HUES6 (cell line): ENCODE measurements around the gene RAP2B.
"Not testable (repeated sequence)": the region's sequence is repeated elsewhere in the genome, so short reads cannot be mapped to it uniquely, and the experiment has no call there.

Experiments
- H3K27ac ChIP-seq: 2 replicates; pipeline ENCODE4 v1.7.0; 2013; ENCODE audit warnings: low read depth, mild to moderate bottlenecking, low read length, inconsistent platforms
- H3K27me3 ChIP-seq: 2 replicates; pipeline ENCODE4 v1.6.1; 2013; ENCODE audit warnings: low read length; ENCODE audit not compliant: control insufficient read depth, insufficient read depth
- H3K36me3 ChIP-seq: 2 replicates; pipeline ENCODE4 v1.6.1; 2013; ENCODE audit warnings: low read length; ENCODE audit not compliant: control insufficient read depth, insufficient read depth
- H3K4me1 ChIP-seq: 2 replicates; pipeline ENCODE4 v1.6.1; 2013; ENCODE audit warnings: low read length; ENCODE audit not compliant: control insufficient read depth, insufficient read depth
- H3K4me3 ChIP-seq: 2 replicates; pipeline ENCODE4 v1.5.1; 2013; ENCODE audit warnings: low read depth, low read length
- H3K9ac ChIP-seq: one replicate; pipeline ENCODE4 v1.6.1; 2013; ENCODE audit warnings: mild to moderate bottlenecking, low read length
- H3K9me3 ChIP-seq: 2 replicates; pipeline ENCODE4 v1.6.1; 2013; ENCODE audit warnings: low read depth, low read length; ENCODE audit not compliant: control insufficient read depth, insufficient read depth

RAP2B gene

DNA sequence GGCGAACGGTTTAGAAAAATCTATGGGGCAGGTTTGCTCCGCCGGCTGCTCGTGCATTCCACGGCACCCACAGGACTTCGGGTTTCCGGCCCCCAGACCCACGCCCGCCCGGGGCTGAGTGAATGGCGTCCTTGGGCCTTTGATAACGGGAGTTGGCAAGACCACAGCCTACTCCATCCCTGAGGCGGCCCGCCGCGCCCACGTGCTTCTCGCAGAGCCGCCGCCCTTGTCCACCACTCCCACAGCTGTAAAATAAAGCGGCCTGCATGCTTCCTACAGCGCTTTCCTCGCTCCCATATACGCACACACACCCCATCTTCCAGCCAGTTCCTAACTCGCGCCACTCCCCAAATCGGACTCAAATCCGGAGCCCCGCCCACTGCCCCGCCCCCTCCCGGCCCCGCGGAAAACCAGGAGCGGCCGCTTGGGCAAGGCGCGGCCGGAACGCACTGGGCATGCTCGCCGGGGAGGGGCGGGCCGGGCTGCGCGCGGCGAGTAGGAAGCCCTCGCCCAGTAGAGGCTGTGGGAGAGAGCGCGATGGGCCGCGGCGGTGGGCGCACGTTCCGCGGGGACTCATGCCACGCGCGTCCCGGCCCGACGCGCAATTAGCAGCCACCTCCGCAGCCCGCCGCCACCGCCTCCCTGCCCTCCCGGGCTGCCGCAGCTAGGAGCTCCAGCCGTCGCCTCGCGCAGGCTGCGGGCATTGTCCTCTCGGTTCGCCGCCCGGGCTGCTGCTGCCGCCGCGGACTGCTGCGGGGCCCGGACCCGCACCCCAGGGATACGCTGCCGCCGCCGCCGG, at the start of gene RAP2B:
Gene RAP2B, plus strand, starts transcription at position 513 of the 799 bp plus-strand sequence. CDS start 468 bp downstream, outside the sequence.
- Histone ChIP-seq H3K27me3 (no peaks in the 10 kb centered on the region), H3K4me3 (peak within 1 kb of the TSS; percentile 90), H3K27ac (peak within 1 kb of the TSS; percentile 78; the same call in 1 of the 2 replicates), H3K9ac (peak within 1 kb of the TSS; percentile 92), H3K36me3 (no peaks in the 10 kb centered on the region), H3K9me3 (no peaks in the 10 kb centered on the region), H3K4me1 (peaks cover 25% of the 10 kb centered on the region)

DNA sequence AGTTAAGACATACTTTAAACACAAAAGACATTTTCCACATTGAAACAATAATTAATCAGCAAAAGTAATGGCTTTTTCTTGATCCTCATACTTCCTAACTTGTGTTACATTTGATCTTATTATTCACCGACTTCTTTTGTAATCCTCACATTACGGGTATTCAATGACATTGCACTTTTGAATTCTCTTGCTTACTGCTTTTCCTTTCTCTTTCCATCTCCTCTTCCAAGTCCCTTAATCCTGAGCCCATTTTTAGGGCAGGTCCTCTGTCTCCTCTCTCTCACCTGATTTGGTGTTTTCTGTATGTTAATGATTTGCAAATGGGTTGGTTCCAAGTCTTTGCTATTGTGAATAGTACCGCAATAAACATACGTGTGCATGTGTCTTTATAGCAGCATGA, 48.5 kb upstream of the RAP2B start:
- Histone ChIP-seq H3K4me1 (no peaks in the 10 kb centered on the region), H3K4me3 (no peak overlapping the region), H3K9ac (no peak overlapping the region), H3K36me3 (no peaks in the 10 kb centered on the region), H3K27me3 (no peaks in the 10 kb centered on the region), H3K27ac (no peak overlapping the region), H3K9me3 (no peaks in the 10 kb centered on the region)

DNA sequence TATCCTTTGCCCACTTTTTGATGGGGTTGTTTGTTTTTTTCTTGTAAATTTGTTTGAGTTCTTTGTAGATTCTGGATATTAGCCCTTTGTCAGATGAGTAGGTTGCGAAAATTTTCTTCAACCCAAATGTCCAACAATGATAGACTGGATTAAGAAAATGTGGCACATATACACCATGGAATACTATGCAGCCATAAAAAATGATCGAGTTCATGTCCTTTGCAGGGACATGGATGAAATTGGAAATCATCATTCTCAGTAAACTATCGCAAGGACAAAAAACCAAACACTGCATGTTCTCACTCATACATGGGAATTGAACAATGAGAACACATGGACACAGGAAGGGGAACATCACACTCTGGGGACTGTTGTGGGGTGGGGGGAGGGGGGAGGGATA, 47.8 kb upstream of the RAP2B start:
- H3K27me3 ChIP-seq, H3K9me3 ChIP-seq, H3K9ac ChIP-seq, H3K27ac ChIP-seq, H3K4me1 ChIP-seq, H3K36me3 ChIP-seq, H3K4me3 ChIP-seq: not testable (repeated sequence)

DNA sequence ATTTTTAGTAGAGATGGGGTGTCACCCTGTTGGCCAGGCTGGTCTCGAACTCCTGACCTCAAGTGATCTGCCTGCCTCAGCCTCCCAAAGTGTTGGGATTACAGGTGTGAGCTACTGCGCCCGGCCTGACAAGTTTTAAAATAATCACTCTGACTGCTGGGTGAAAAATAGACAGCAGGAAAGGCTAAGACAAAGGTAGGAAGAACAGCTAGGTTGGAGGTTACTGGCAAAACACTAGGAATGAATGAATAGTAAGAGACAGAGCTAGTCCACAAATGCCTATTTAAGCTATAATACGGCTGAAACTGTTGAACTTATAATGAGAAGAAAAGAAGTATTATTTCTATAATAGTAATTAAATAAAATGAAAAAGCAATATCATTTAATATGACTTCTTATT, 46.7 kb upstream of the RAP2B start:
- H3K9ac ChIP-seq, result no peak overlapping the region
- no peaks in the 10 kb centered on the region for H3K36me3 ChIP-seq
- no peaks in the 10 kb centered on the region for H3K27me3 ChIP-seq
- no peaks in the 10 kb centered on the region for H3K4me1 ChIP-seq
- H3K27ac ChIP-seq, result no peak overlapping the region
- H3K9me3 ChIP-seq, result no peaks in the 10 kb centered on the region
- H3K4me3 ChIP-seq, result no peak overlapping the region

DNA sequence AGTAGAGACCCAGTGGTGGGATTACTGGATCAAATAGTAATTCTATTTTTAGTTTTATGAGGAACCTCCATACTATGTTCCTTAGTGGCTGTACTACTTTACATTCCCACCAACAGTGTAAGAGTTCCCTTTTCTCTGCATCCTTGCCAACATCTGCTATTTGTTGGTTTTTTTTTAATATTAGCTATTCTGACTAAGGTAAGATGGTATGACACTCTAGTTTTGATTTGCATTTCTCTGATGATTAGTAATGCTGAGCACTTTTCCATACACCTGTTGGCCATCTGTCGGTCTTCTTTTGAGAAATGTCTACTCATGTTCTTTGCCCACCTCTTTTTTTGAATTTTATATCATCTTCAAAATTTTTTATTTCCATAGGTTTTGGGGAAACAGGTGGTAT, 34.2 kb upstream of the RAP2B start:
- Histone ChIP-seq H3K4me3 (no peak overlapping the region), H3K27me3 (no peaks in the 10 kb centered on the region), H3K27ac (no peak overlapping the region), H3K4me1 (no peaks in the 10 kb centered on the region), H3K9ac (no peak overlapping the region), H3K9me3 (no peaks in the 10 kb centered on the region; the same call in 1 of the 2 replicates), H3K36me3 (no peaks in the 10 kb centered on the region)

DNA sequence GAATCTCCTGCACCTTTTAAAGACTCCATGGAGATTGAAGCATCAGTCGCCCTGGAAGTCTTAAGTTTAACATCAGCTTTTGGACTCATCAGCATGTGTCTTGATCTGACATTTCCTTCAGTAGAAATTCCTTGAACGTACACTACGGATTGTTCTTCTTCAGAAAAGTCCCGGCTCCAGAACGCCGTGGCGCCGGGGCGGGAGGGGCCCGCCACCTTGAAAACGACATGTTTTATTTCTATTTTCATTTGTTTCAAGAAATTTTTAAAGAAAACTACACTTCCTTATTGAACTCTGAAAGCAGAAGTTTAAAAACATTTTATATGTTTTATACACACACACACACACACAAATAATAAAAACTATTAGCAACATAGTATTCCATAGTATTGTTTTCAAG, 32.6 kb upstream of the RAP2B start:
- Histone ChIP-seq H3K4me1 (no peaks in the 10 kb centered on the region), H3K4me3 (no peak overlapping the region), H3K27ac (no peak overlapping the region), H3K9me3 (no peaks in the 10 kb centered on the region), H3K9ac (no peak overlapping the region), H3K36me3 (no peaks in the 10 kb centered on the region), H3K27me3 (no peaks in the 10 kb centered on the region)

DNA sequence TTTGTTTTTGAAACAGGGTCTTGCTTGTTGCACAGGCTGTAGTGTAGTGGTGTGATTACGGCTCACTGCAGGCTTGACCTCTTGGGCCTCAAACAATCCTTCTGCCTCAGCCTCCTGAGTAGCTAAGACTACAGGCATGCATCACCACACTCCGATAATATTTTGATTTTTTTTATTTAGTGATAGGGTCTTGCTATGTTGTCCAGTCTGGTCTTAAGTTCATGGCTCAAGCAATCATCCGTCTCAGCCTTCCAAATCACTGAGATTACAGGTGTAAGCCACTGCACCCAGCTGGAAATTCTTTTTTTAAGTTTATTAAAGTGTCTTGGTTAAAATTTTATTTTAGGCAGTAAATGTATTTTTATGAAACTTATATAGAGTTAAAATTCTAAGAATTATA, 32.2 kb upstream of the RAP2B start:
- Histone ChIP-seq H3K9ac (no peak overlapping the region), H3K27me3 (no peaks in the 10 kb centered on the region), H3K4me1 (no peaks in the 10 kb centered on the region), H3K9me3 (no peaks in the 10 kb centered on the region), H3K27ac (no peak overlapping the region), H3K4me3 (no peak overlapping the region), H3K36me3 (no peaks in the 10 kb centered on the region)

DNA sequence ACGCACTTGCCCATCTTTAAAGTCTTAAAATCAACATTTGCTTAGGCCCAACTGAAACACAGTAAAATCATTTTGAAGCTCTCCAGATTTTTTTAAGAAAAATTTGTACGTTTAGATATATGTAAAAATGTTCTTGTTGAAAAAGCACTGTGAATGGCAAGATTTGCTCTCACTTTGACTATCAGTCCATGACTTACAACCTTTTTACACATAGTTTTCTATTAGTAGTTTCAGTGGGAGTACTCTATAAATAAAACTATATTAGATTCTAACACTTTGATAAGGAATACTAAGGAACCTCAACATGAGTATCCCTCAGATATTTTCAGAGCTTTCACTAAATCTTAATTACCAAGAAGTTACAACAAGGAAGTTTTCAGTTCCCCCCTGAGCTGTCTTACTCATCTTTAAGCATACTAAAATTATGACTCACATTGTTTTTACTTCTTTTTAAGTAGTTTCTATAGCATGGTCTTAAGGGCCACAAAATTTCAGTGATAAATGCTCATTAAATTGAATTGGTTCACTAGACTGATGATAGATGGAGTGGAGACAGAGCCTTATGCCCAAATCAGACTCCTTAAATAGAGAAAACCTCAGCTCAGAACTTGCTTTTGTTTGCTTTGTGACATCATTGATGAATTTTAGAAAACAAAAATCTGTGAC, 31.6 kb upstream of the RAP2B start:
- Histone ChIP-seq H3K9me3 (no peaks in the 10 kb centered on the region), H3K27me3 (no peaks in the 10 kb centered on the region), H3K4me3 (no peak overlapping the region), H3K9ac (no peak overlapping the region), H3K36me3 (no peaks in the 10 kb centered on the region), H3K27ac (no peak overlapping the region), H3K4me1 (no peaks in the 10 kb centered on the region)

DNA sequence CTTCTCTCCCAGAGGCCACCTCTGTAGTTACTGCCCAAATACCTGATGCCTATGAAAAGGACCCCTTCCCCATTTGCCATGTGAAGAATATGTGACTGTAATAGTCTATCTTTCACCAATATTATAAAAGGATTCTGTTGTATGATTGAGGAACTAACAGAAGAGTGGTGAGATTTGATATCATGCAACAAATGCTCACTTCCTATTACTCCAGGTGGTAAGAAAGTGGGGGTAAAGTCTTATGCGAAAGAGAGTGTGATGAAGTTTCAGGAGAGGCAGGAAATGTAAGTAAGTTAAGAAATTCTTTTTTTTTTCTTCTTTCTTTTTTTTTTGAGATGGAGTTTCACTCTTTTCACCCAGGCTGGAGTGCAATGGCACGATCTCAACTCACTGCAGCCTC, 24.4 kb upstream of the RAP2B start:
- no peak overlapping the region for H3K9ac ChIP-seq
- no peak overlapping the region for H3K27ac ChIP-seq

DNA sequence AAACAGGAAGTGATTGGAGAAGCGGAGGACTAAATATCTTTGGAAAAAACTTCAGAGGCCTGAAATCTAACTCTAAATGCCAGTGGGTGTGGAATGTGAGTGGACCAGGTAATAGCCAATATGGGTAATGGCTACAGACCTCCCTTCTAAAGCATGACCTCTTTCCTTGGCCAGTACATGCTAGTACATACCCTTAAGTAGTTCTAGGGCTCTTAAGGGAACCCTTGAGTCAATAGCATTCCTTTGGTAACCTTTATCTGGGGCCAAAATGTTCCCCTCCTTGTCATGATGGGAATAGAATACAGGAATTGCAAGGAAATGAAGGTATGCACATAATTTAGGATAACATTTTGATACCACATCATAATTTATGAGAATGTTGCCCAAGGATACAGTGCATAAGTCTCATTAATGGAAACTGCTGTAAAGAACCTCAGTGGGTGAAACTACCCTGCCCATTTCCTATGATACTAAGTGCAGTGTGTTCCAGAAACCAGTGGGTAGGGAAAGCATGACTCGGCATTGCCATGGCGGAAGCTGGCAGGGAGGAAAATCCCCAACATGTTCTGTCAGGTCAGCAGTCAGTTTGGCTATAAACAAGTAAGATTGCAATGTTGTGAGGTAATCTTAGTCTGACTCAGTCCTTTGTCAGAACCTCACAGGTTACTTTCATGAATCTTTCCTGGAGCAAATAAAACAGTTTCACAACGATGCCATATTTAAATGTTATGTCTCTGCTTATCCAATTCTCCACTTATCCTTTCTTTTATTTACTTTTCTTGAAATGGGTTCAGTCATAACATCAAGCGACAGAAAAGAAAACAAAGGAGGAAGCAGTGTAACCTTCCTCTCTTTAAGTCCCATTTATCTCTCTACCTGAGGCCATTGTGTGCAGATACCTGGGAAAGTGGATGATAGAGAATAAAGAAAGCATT, 23.5 kb upstream of the RAP2B start:
- Histone ChIP-seq H3K4me3 (no peak overlapping the region), H3K9me3 (no peaks in the 10 kb centered on the region), H3K27me3 (no peaks in the 10 kb centered on the region), H3K36me3 (no peaks in the 10 kb centered on the region), H3K27ac (peak overlapping the region; percentile 24; the same call in 1 of the 2 replicates), H3K9ac (no peak overlapping the region), H3K4me1 (peaks cover 11% of the 10 kb centered on the region; the same call in 1 of the 2 replicates)

More for the DNA sequence above, 24.4 kb upstream of the RAP2B start:
- H3K36me3 ChIP-seq, result no peaks in the 10 kb centered on the region
- H3K27me3 ChIP-seq, result no peaks in the 10 kb centered on the region
- no peaks in the 10 kb centered on the region for H3K9me3 ChIP-seq
- no peak overlapping the region for H3K4me3 ChIP-seq
- peaks cover 11% of the 10 kb centered on the region; the same call in 1 of the 2 replicates for H3K4me1 ChIP-seq
